Measurements from ENCODE around the gene PAXX. TPM values are rescaled to one million over a fixed set of nuclear protein-coding genes. Genes with fewer than 3 reads are reported as not detected.
A peak's percentile ranks its signal among the peaks of the same experiment; 100 is the strongest.

The PAXX gene
- total and polyA plus RNA-seq, 9 of the 15 experiments (the other 6 are each of a cell fraction or from before 2014, with no cell fraction given), result 1.2 to 175 (median 38.5) TPM

DNA sequence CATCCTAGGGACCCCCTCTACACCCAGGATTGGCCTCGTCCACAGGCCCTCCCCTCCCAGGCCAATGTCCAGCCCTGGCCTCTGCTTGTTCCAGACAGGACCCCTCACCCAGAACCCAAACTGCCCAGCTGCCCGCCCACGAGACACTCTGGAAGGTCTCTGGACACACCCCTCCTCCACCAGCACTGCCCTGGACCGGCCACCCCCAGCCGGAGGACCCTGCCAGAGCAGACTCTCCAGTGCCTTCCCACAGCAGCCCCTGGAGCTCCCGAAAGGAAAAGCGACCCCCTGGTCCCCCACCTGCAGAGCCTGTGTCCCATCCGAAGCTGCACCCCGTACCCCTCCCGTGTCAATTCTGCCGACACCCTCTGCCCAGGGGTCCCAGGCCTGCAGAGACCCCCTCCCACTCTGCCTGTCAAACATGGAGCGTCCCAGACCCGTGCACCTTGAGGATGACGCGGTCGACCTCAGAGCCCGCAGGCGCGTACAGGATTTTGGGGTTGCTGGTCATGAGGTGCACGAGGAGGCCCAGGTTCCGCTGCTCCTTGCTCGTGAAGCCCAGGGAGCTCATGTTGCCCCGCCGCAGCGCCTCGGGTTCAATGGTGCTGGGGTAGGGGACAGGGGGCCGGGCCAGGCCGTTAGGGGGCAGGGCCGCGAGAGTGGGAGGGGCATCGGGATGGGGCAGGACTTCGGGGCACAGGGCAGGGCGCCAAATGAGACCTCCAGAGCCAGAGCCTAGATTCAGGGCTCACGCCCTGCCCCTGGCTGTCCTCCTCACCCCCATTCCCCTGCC lies 27.9 kb downstream of the PAXX start:
- no peak for FAIRE-seq
- H3K9me3 ChIP-seq (replicated peaks; ENCODE audit: control insufficient read depth, insufficient read depth, low read depth, low read length), result no peaks in the 10 kb centered on the region
- H3K4me1 ChIP-seq (replicated peaks in 1 of 2; ENCODE audit: control insufficient read depth in 2 of 2, insufficient read depth in 2 of 2, low read length in 2 of 2), result peaks cover 4 to 78% of the 10 kb centered on the region in 2 experiments; a peak in 4 of 5 replicates
- no peak overlapping the region for H2AFZ ChIP-seq (ENCODE audit: low read depth, low read length)
- no peak for TF ChIP-seq PML (IDR thresholded peaks at IDR 0.05; ENCODE audit: low read length)
- TF ChIP-seq, protein P1, sequence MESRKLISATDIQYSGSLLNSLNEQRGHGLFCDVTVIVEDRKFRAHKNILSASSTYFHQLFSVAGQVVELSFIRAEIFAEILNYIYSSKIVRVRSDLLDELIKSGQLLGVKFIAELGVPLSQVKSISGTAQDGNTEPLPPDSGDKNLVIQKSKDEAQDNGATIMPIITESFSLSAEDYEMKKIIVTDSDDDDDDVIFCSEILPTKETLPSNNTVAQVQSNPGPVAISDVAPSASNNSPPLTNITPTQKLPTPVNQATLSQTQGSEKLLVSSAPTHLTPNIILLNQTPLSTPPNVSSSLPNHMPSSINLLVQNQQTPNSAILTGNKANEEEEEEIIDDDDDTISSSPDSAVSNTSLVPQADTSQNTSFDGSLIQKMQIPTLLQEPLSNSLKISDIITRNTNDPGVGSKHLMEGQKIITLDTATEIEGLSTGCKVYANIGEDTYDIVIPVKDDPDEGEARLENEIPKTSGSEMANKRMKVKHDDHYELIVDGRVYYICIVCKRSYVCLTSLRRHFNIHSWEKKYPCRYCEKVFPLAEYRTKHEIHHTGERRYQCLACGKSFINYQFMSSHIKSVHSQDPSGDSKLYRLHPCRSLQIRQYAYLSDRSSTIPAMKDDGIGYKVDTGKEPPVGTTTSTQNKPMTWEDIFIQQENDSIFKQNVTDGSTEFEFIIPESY (CRISPR knock-in tag; IDR thresholded peaks at IDR 0.05), result 0 out of 2 replicates have a peak, but pooled peaks have one; percentile 55
- peak; percentile 35 for TF ChIP-seq PRDM10 (IDR thresholded peaks at IDR 0.05; ENCODE audit: partially characterized antibody)
- TF ChIP-seq SMARCC2 (IDR thresholded peaks at IDR 0.05; ENCODE audit: low read depth), result no peak
- CTCF ChIA-PET (ENCODE audit: low intra/inter-chr PET ratio), result no interaction called here
- POLR2A ChIA-PET, result interaction anchor here (0.8 kb wide), 1 partner anchor 221 kb away, joined by 3 read pairs; the partner anchor contains the start of gene TUBB4B
- H3K27ac ChIP-seq (ENCODE audit: extremely low read depth, low read depth, low read length), result no peak overlapping the region
- H3K27me3 ChIP-seq (ENCODE audit: control insufficient read depth in 2 of 2, insufficient read depth in 2 of 2, low read length in 2 of 2), result no peaks in the 10 kb centered on the region
- ATAC-seq, result no peak
- no peak for DNase-seq (ENCODE audit: extremely low read depth in 1 of 4, low spot score in 3 of 4)
- intact Hi-C loops (cut with micrococcal nuclease) (no loop called here), in situ Hi-C loops (cut with MboI) (no loop called here)
- no peaks in the 10 kb centered on the region for H3K9me1 ChIP-seq (ENCODE audit: control insufficient read depth, insufficient read depth, low read length)
- no peaks in the 10 kb centered on the region for H3K79me2 ChIP-seq (ENCODE audit: control insufficient read depth, insufficient read depth, low read length)
- H3K4me2 ChIP-seq (ENCODE audit: insufficient read depth, low read length), result no peak overlapping the region
- WGBS (ENCODE audit: insufficient coverage, low coverage, missing lambda C conversion rate), result 40% methylated on average over 21 of the region's 34 CpGs
- no TSS peak for BruUV-seq (replicated peaks)
- peak overlapping the region in 1 of 2 experiments; percentile 26; a peak in 1 of 4 replicates for H3K9ac ChIP-seq (ENCODE audit: insufficient read depth in 1 of 2, low read depth in 2 of 2, low read length in 2 of 2)
- 0 out of 2 replicates have a peak, but pooled peaks cover 5% of the 10 kb centered on the region for H4K20me1 ChIP-seq (replicated peaks; ENCODE audit: control insufficient read depth, insufficient read depth, low read length)
- H3K36me3 ChIP-seq (ENCODE audit: control insufficient read depth, insufficient read depth, low read length), result no peaks in the 10 kb centered on the region
- H3K4me3 ChIP-seq, result no peak overlapping the region

Measured in K562 (cell line).